ENCODE data around the gene KPNA6.
A peak's percentile ranks its signal among the peaks of the same experiment; 100 is the strongest.
"Not testable (repeated sequence)": the region's sequence is repeated elsewhere in the genome, so short reads cannot be mapped to it uniquely, and the experiment has no call there.

Gene KPNA6

DNA sequence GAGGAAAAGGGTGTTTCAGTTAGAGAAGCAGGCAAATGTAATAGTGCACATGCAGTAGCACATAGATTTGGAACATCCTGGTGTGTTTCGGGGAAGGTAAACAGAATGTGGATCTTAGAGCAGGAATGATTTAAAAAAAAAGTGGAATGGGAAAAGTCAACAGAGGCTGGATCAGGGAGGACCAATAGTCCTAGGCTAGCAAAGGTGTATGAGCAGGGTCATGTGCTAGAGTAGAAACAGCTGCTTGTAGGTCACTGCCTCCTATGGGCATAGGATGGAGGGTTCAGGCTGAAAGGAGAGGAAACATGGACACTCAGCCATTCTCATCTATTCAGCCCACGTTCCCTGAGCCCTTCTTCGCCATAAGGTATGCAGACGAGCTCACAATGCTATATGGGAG, 3.7 kb upstream of the KPNA6 start:
- DNase-seq (ENCODE audit: low read depth): no peak
- TF ChIP-seq, protein P1, sequence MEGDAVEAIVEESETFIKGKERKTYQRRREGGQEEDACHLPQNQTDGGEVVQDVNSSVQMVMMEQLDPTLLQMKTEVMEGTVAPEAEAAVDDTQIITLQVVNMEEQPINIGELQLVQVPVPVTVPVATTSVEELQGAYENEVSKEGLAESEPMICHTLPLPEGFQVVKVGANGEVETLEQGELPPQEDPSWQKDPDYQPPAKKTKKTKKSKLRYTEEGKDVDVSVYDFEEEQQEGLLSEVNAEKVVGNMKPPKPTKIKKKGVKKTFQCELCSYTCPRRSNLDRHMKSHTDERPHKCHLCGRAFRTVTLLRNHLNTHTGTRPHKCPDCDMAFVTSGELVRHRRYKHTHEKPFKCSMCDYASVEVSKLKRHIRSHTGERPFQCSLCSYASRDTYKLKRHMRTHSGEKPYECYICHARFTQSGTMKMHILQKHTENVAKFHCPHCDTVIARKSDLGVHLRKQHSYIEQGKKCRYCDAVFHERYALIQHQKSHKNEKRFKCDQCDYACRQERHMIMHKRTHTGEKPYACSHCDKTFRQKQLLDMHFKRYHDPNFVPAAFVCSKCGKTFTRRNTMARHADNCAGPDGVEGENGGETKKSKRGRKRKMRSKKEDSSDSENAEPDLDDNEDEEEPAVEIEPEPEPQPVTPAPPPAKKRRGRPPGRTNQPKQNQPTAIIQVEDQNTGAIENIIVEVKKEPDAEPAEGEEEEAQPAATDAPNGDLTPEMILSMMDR (conservative IDR thresholded peaks at IDR 0.05; ENCODE audit: low read length): no peak
- H3K4me3 ChIP-seq (ENCODE audit: low read length): no peak overlapping the region

DNA sequence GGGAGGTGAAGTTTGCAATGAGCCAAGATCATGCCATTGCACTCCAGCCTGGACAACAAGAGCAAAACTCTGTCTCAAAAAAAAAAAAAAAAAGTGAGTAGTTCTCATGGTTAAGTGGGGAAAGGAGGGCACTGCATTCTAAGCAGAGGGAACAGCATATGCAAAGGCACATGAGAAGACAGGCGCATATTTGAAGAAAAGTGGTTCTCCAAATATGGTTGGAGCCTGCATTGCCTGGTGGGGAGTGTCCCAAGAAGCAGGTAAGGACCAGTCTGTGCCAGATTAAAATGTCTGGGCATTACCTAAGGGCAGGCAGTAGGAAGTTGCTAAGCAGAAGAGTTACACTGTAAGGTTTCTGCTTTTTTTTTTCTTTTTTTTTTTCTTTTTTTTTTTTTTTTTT, 2.5 kb upstream of the KPNA6 start:
- TF ChIP-seq, protein P1 (conservative IDR thresholded peaks at IDR 0.05; ENCODE audit: low read length): no peak
- no peak overlapping the region for H3K4me3 ChIP-seq (ENCODE audit: low read length)
- no peak for DNase-seq (ENCODE audit: low read depth)

DNA sequence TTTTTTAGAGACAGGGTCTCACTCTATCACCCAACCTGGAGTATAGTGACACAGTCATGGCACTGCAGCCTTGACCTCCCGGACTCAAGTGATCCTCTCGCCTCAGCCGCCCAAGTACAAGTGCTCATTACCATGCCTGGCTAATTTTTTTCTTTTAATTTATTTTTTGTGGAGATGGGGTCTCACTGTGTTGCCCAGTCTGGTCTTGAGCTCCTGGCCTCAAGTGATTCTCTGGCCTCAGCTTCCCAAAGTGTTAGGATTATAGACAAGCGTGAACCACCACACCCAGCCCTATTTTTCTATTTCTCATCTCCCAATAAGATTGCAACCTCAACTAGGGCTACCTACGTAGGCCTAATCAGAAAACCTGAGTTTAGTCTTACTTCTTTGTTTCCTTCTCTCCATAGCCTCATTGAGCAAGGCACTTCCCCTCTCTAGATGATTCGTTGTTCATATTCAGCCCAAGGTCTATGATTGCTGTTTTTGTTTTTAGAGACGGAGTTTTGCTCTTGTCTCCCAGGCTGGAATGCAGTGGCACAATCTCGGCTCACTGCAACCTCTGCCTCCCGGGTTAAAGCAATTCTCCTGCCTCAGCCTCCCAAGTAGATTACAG, 1.1 kb upstream of the KPNA6 start:
- TF ChIP-seq, protein P1 (conservative IDR thresholded peaks at IDR 0.05; ENCODE audit: low read length): no peak
- no peak overlapping the region for H3K4me3 ChIP-seq (ENCODE audit: low read length)
- no peak for DNase-seq (ENCODE audit: low read depth)

DNA sequence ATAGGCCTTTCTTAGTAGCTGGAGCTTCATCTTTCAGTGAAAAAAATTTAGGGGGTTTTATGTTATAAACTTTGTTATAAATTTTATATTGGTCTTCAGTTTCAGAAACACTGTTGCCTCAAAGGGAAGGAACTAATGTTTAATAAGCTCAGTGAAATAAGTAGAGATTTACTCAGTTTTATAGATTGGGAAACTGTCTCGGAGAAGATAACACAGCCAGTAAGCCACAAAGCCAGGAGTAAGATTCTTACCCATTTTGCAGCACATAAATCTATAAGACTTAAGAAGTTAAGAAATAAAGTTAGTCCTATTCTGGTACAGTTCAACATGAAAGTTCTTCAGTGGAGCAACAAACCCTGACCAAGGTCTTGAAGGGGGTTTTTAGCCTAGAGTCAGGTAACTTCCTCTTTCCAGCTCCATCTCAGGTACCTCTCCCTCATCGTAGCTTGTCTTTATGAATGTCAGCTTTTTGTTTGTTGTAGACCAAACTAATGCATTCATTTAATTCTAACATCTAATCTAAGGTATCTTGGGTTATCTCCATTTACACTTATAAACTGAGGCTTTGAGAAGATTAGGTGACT, 3.3 kb downstream of the KPNA6 start:
- DNase-seq (ENCODE audit: low read depth): no peak
- H3K4me3 ChIP-seq (ENCODE audit: low read length): no peak overlapping the region
- TF ChIP-seq, protein P1 (conservative IDR thresholded peaks at IDR 0.05; ENCODE audit: low read length): no peak

DNA sequence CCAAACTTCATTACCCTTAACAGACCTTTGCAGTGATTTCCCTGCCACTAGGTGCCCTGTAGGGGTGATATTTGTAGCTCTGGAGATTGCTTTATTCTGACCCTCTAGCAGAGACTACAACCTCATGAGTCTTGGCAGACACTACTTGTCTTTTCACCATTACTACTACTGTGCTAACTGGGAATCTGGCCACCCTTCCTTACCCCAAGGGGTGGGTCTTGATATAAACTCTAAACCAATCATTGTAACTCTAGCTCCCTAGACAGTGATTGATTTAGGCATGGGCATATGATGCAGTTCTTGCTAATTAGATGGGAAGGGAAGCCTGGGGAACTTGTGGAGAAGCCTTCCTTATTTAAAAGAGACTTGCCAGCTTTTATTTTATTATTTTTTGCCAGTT, 3.9 kb downstream of the KPNA6 start:
- H3K4me3 ChIP-seq (ENCODE audit: low read length): no peak overlapping the region
- peak; percentile 17 for DNase-seq (ENCODE audit: low read depth)
- TF ChIP-seq, protein P1 (conservative IDR thresholded peaks at IDR 0.05; ENCODE audit: low read length): no peak

DNA sequence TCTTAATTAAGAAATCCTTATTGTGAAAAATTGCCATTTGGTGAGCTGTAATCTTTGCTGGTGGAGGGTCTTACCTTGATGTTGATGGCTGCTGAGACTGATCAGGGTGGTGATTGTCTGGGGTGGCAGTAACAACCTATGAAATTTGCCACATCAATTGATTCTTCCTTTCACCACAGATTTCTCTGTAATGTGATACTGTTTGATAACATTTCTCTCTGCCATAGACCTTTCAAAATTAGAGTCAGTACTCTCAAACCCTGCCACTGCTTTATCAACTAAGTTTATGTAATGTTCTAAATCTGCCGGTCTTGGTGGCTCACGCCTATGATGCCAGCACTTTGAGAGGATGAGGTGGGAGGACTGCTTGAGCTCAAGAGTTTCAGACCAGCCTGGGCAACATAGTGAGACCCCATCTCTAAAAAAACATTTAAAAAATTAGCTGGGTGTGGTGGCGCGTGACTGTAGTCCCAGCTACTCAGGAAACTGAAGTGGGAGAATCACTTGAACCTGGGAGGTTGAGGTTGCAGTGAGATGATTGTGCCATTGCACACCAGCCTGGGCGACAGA, 5.0 kb downstream of the KPNA6 start:
- no peak for DNase-seq (ENCODE audit: low read depth)
- TF ChIP-seq, protein P1 (conservative IDR thresholded peaks at IDR 0.05; ENCODE audit: low read length): no peak
- no peak overlapping the region for H3K4me3 ChIP-seq (ENCODE audit: low read length)

DNA sequence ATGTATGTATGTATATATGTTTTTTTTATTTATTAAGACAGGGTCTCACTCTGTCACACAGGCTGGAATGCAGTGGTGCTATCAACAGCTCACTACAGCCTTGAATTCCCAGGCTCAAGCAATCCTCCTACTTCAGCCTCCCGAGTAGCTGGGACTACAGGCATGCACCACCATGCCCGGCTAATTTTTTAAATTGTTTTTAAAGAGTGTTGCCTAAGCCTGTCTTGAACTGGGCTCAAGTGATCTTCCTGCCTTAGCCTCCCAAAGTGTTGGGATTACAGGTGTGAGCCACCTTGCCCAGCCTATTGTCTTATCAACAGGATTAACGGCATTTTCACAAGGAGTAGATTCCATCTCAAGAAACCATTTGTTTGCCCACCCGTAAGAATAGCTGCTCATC, 5.6 kb downstream of the KPNA6 start:
- DNase-seq (ENCODE audit: low read depth); H3K4me3 ChIP-seq (ENCODE audit: low read length): not testable (repeated sequence)
